Muscle of leg (tissue), 16 donors: Measurements from ENCODE around the gene MEX3A. TPM values are rescaled to one million over a fixed set of nuclear protein-coding genes. Genes with fewer than 3 reads are reported as not detected.
A peak's percentile ranks its signal among the peaks of the same experiment; 100 is the strongest.

ENCODE experiments used
- DNase-seq: peaks from one replicate; pipeline ENCODE4 v3.0.0; 2013
- H3K27ac ChIP-seq: one replicate; pipeline ENCODE4 v1.5.1; 2013; ENCODE audit warnings: mild to moderate bottlenecking, low read length, control low read depth
- H3K27me3 ChIP-seq: one replicate; pipeline ENCODE4 v1.6.1; 2013; ENCODE audit warnings: low read length; ENCODE audit not compliant: control insufficient read depth, insufficient read depth
- H3K36me3 ChIP-seq: one replicate; pipeline ENCODE4 v1.6.1; 2013; ENCODE audit warnings: low read length; ENCODE audit not compliant: control insufficient read depth, insufficient read depth
- H3K4me1 ChIP-seq: one replicate; pipeline ENCODE4 v1.6.1; 2013; ENCODE audit warnings: low read length; ENCODE audit not compliant: control insufficient read depth, insufficient read depth
- H3K4me3 ChIP-seq: one replicate; pipeline ENCODE4 v1.5.1; 2013; ENCODE audit warnings: low read length, control low read depth
- H3K9me3 ChIP-seq: replicated peaks from 2 replicates; pipeline ENCODE4 v1.6.1; 2013; ENCODE audit warnings: low read depth, low read length; ENCODE audit not compliant: control insufficient read depth
- WGBS: methylation state at CpG from one replicate; pipeline ENCODE4 v1.1.5; 2013; ENCODE audit warnings: missing lambda C conversion rate; ENCODE audit not compliant: insufficient coverage; 5-methylcytosine and 5-hydroxymethylcytosine counted together
- long read RNA-seq, 11 donors: transcript quantifications; one replicate each; lab custom pipeline, GENCODE V29; 2026
- polyA plus RNA-seq, 8 donors: library from polyadenylated mRNA; unstranded; fragments of 120-200 nt; gene quantifications; one replicate each; pipeline versions ENCODE4 v1.2.1 to v1.2.3, GENCODE V29; 2013; ENCODE audit warnings: inconsistent platforms in 1 of 8, low replicate concordance in 1 of 8; ENCODE audit not compliant: insufficient read length in 8 of 8, insufficient read depth in 1 of 8
- total RNA-seq: library from RNA; stranded (reverse); fragments of 120-200 nt; gene quantifications from one replicate; pipeline ENCODE4 v1.2.4, GENCODE V29; 2013

The MEX3A gene, protein sequence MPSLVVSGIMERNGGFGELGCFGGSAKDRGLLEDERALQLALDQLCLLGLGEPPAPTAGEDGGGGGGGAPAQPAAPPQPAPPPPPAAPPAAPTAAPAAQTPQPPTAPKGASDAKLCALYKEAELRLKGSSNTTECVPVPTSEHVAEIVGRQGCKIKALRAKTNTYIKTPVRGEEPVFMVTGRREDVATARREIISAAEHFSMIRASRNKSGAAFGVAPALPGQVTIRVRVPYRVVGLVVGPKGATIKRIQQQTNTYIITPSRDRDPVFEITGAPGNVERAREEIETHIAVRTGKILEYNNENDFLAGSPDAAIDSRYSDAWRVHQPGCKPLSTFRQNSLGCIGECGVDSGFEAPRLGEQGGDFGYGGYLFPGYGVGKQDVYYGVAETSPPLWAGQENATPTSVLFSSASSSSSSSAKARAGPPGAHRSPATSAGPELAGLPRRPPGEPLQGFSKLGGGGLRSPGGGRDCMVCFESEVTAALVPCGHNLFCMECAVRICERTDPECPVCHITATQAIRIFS
- total RNA-seq (9.4 TPM), polyA plus RNA-seq (10 to 100 TPM; 15.8 to 32.4 (median 25.8) TPM)
- long read RNA-seq, donor 1, full-length matches to known transcripts: 5 of 5 reads
- long read RNA-seq, donor 1, partial matches to known transcripts: 0 of 5 reads
- long read RNA-seq, donor 1, other reads (novel, unspliced or antisense): 0 of 5 reads
- long read RNA-seq, donor 2: 0 reads
- long read RNA-seq, donor 3, full-length matches to known transcripts: 8 of 8 reads
- long read RNA-seq, donor 3, partial matches to known transcripts: 0 of 8 reads
- long read RNA-seq, donor 3, other reads (novel, unspliced or antisense): 0 of 8 reads
- long read RNA-seq, donor 4, full-length matches to known transcripts: 4 of 4 reads
- long read RNA-seq, donor 4, partial matches to known transcripts: 0 of 4 reads
- long read RNA-seq, donor 4, other reads (novel, unspliced or antisense): 0 of 4 reads
- long read RNA-seq, donor 5, full-length matches to known transcripts: 17 of 571 reads
- long read RNA-seq, donor 5, partial matches to known transcripts: 554 of 571 reads
- long read RNA-seq, donor 5, other reads (novel, unspliced or antisense): 0 of 571 reads
- long read RNA-seq, donor 6, full-length matches to known transcripts: 10 of 424 reads
- long read RNA-seq, donor 6, partial matches to known transcripts: 414 of 424 reads
- long read RNA-seq, donor 6, other reads (novel, unspliced or antisense): 0 of 424 reads
- long read RNA-seq, donor 7, full-length matches to known transcripts: 6 of 424 reads
- long read RNA-seq, donor 7, partial matches to known transcripts: 379 of 424 reads
- long read RNA-seq, donor 7, other reads (novel, unspliced or antisense): 39 of 424 reads
- long read RNA-seq, donor 8, full-length matches to known transcripts: 5 of 5 reads
- long read RNA-seq, donor 8, partial matches to known transcripts: 0 of 5 reads
- long read RNA-seq, donor 8, other reads (novel, unspliced or antisense): 0 of 5 reads
- long read RNA-seq, donor 9, full-length matches to known transcripts: 11 of 11 reads
- long read RNA-seq, donor 9, partial matches to known transcripts: 0 of 11 reads
- long read RNA-seq, donor 9, other reads (novel, unspliced or antisense): 0 of 11 reads
- long read RNA-seq, donor 10, full-length matches to known transcripts: 5 of 5 reads
- long read RNA-seq, donor 10, partial matches to known transcripts: 0 of 5 reads
- long read RNA-seq, donor 10, other reads (novel, unspliced or antisense): 0 of 5 reads
- long read RNA-seq, donor 11, full-length matches to known transcripts: 6 of 6 reads
- long read RNA-seq, donor 11, partial matches to known transcripts: 0 of 6 reads
- long read RNA-seq, donor 11, other reads (novel, unspliced or antisense): 0 of 6 reads

GRCh38 chr1:156082309-156083091 is at the start of gene MEX3A:
Gene MEX3A (minus strand): TSS chr1:156082465. CDS start chr1:156081998, 467 bp downstream.
- under 1% methylated on average over 21 of the region's 62 CpGs for WGBS
- H3K27me3 ChIP-seq: no peaks in the 10 kb centered on the region
- peak within 1 kb of the TSS; percentile 95 for H3K4me3 ChIP-seq
- H3K27ac ChIP-seq: peak within 1 kb of the TSS; percentile 95
- no peaks in the 10 kb centered on the region for H3K9me3 ChIP-seq
- peak; percentile 95 for DNase-seq
- peaks cover 59% of the 10 kb centered on the region for H3K4me1 ChIP-seq
- H3K36me3 ChIP-seq: peaks cover 9% of the 10 kb centered on the region

DNA sequence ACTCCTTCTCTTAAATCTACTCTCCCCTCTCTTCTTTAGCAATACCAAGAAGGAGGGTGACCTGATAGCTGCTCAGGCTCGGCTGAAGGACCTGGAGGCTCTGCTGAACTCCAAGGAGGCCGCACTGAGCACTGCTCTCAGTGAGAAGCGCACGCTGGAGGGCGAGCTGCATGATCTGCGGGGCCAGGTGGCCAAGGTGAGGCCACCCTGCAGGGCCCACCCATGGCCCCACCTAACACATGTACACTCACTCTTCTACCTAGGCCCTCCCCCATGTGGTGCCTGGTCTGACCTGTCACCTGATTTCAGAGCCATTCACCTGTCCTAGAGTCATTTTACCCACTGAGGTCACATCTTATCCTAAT is 48.3 kb upstream of the MEX3A start:
- no peak for DNase-seq
- Histone ChIP-seq H3K27me3 (no peaks in the 10 kb centered on the region), H3K27ac (peak overlapping the region; percentile 98), H3K4me3 (no peak overlapping the region), H3K4me1 (peaks cover 52% of the 10 kb centered on the region), H3K9me3 (no peaks in the 10 kb centered on the region), H3K36me3 (peaks cover 66% of the 10 kb centered on the region)
- WGBS: 77% methylated on average over 6 of the region's 6 CpGs

GRCh38 chr1:156129687-156130577 is 47.7 kb upstream of the MEX3A start:
- Histone ChIP-seq H3K4me1 (peaks cover 59% of the 10 kb centered on the region), H3K4me3 (peak overlapping the region; percentile 14), H3K27me3 (no peaks in the 10 kb centered on the region), H3K27ac (peak overlapping the region; percentile 98), H3K36me3 (peaks cover 60% of the 10 kb centered on the region), H3K9me3 (no peaks in the 10 kb centered on the region)
- DNase-seq: peak; percentile 94
- 6% methylated on average over 5 of the region's 7 CpGs for WGBS

DNA sequence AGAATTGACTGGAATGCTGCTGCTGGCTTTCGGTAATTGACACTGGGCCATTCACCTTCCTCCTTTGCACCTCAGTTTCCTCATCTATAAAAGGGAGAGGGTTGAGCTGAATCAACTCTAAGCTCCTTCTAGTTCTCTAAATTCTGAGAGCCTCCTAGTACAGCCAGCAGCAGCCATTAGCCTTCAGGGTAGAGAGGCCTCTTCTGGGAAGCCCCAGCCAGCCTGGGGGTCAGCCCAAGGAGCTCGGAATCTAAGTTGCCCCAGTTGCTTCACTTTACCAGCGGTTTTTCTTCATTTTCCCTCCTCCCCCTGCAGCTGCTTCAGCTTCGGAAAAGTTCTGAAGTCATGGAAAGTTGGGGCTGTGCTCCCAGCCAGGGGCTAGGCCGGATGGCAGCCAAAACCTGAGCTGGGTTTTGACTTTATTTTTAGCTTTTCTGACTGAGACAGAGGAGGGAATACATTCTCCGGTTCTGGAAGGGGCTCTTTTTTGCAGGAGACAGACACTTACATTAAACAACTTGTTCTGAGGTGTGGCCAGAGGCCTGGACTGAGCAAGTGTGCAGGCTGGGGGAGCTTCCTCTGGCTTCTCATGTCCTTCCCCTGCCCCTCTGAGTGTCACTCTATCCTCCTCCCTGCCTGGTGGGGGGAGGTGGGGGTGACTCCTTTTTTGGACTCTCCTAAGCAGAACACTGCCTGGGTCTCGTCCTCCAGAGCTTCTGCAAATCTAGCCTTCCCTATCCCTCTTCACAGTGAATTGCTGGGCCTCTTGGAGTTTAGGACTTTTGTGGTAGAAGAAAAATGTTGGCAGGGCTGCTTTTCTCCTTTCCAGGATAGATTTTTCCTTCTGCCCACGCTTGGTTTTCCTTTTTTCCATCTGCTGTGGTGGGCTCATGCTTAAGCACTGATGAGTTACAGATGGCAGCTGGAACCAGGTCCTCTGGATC is 46.7 kb upstream of the MEX3A start:
- H3K36me3 ChIP-seq: peaks cover 50% of the 10 kb centered on the region
- DNase-seq: peak; percentile 99

DNA sequence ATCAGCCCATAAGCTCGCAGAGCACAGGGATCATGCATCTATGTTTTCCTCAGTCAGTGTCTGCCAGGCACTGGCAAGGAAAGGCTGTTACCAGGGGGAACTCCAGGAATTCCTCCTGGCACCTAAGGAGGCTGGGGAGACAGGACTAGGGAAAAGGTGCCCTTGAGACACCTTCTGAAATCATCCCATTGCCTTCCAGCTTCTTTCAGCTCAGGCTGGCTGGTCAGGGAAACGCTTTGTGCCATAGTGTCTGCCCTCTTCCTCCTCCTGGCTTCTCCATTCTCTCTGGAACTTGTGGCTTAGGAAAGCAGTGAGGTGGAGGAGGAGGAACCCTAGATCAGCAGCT is 46.0 kb upstream of the MEX3A start:
- Histone ChIP-seq H3K27ac (peak overlapping the region; percentile 98), H3K27me3 (no peaks in the 10 kb centered on the region), H3K9me3 (no peaks in the 10 kb centered on the region), H3K36me3 (peaks cover 44% of the 10 kb centered on the region), H3K4me3 (peak overlapping the region; percentile 14), H3K4me1 (peaks cover 74% of the 10 kb centered on the region)
- WGBS: 14% methylated on average over 1 of the region's 2 CpGs
- peak; percentile 68 for DNase-seq

More for the DNA sequence above, 46.7 kb upstream of the MEX3A start:
- no peaks in the 10 kb centered on the region for H3K9me3 ChIP-seq
- no peaks in the 10 kb centered on the region for H3K27me3 ChIP-seq
- WGBS: no CpG with 5 or more reads among the region's 8 CpGs
- H3K4me3 ChIP-seq: peak overlapping the region; percentile 14
- peaks cover 68% of the 10 kb centered on the region for H3K4me1 ChIP-seq
- H3K27ac ChIP-seq: peak overlapping the region; percentile 98

DNA sequence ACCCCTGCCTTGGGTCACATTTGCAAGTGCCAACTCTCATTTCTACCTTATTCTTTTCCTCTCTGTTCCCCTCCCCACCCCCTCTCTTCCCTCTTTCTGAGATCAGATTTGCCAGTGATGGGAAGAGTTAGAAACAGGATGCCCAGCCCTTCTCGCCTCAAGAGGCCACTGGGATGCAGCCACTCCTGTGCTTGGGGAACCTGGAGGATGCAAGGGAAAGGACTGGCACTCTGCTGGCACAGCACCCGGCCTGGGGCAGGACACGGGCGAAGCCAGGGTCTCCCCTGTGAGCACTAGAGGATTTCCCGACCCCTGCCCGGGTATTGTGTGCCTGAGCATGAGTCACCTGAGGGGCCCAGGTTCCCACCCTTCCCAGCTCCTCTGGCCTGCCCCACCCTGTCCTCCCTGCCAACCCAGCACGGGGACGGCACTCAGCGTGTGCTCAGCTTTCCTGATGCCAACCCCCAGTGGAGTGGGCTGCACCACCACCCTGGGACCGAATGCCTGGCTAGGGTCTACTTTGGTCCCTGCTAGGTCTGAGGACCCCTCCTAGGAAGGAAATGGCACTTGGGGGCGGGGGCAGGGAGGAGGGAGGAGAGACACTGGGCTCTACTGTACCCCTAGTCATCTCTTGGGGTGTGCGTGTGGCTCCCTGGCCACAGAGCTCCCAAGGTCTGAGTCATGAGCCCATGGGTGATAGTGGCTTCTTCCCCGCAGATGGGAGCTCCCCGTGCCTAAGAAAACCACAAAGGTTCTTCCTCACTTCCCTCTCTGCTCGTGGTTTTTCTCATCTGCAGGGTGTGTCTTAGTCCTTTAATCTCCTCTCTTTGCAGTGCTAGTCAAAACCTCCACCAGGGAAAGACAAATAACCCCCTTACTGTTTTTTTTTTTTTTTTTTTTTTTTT is 44.6 kb upstream of the MEX3A start:
- H3K36me3 ChIP-seq: peaks cover 30% of the 10 kb centered on the region
- peaks cover 88% of the 10 kb centered on the region for H3K4me1 ChIP-seq
- DNase-seq: peak; percentile 67
- H3K4me3 ChIP-seq: peak overlapping the region; percentile 5
- 58% methylated on average over 7 of the region's 15 CpGs for WGBS
- no peaks in the 10 kb centered on the region for H3K9me3 ChIP-seq
- H3K27me3 ChIP-seq: no peaks in the 10 kb centered on the region
- H3K27ac ChIP-seq: peak overlapping the region; percentile 98
